ENCODE measurements around the gene TXNDC8. TPM values are rescaled to one million over a fixed set of nuclear protein-coding genes. Genes with fewer than 3 reads are reported as not detected.

TXNDC8 gene
- total RNA-seq, 1 experiment from 2014 or later, result not detected

DNA sequence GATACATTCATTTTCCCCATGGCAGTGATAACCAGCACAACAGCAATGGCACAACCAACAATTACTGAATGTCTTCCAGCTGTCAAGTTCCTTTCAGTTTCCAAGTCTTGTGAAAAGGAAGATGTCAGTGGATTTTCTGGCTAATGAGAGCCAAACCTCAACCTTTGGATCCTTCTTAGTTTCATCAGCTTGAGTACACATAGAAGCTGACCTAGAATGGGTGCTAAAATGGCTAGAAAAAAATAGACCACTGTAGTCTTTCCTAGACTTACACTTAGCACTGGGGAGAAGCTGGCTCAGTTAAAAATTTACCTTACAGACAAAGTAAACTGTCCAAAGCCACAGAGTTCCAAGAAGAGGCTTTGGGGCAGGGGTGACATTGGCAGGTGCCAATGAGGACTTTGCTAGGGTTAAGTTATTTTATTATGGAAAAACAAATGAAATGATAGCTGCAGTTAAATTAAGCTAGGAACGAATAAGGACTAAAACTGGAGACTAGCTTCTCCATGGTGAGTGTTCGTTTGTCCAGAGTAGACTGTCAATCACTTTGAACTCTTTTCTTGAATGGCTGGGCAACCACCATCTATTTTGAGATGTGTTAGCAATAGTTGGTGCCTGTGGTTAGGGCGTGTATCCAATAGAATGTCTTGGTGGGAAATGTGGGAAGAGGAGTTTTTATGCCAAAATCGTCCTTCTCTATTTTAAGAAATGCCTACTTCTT, 55.5 kb downstream of the TXNDC8 start:
- DNase-seq (ENCODE audit: low read depth), result no peak

DNA sequence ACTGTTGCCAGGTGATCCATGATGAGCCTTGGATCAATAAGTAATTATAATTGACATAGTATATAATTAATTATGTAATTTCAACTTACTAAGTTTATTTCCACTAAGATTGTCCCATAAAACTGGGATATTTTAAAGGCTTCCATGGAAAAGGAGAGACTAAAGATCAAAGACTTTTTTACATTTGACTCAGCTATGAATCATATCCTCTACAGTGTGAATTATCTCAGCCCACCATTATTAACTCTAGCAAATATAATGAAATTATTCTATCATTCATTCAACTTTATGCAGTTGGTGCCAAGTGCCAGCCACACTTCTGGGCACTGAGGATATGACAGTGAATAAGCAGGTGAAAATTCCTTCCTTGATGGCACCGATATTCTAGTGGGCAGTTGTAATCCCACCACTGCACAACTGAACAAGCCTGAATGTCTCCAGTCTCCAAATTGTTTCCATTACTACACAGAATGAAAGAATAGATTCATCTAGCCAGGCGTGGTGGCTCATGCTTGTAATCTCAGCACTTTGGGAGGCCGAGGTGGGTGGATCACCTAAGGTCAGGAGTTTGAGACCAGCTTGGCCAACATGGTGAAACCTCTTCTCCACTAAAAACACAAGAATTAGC, 59.5 kb downstream of the TXNDC8 start:
- DNase-seq (ENCODE audit: low read depth), result peak; percentile 71

DNA sequence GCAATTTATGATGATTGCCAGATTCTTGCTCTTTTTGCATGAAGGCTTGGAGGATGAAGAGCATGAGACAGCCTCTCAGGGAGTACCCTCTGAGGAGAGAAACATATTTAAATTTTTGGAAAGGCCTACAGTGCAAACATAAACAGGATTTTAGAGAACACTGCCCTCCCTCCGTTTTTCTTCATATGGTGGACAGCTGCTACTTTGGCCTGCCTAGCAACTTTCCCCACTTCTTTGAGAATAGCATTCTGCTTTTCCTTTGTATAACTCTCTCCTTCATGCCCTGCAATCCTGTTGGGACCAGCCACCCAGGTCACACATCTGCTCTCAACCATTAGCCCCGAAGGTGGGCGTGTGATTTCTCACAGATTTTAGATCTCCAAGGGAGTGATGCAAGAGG, 60.9 kb downstream of the TXNDC8 start:
- no peak for DNase-seq (ENCODE audit: low read depth)

DNA sequence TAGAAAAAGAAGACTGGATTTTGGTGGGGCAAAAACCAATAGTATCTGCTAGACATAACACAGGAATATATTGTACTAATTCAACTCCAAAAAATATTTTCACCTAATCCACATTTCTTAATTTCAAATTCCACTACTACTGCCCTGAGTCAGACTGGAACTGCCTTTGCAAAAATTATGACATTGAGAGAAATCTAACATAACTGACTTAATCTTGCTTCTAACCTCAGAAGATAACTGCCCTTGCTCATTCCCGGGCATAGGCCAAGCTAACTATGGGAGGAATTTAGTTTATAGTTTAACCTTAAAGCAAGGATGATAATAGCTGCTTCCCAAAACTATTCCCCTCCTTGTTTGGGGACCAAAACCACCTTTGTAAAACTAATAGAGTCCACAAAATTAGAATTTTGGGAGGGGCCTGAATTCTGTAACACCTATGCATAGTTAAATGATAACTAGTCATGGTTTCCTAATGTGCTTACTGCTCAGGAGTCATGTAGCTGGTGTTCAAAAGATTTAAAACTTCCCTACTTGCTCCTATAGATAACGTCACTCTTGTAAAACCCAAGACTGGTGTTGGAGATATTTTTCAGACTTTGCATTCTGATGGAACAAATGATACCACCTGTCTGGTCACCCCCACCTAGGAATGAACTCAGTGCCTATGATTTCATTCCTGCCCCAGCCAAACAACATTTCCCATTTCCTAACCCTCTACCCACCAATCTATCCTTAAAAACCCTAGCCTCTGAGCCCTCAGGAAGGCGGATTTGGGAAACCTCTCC, 67.3 kb downstream of the TXNDC8 start:
- DNase-seq (ENCODE audit: low read depth), result no peak

DNA sequence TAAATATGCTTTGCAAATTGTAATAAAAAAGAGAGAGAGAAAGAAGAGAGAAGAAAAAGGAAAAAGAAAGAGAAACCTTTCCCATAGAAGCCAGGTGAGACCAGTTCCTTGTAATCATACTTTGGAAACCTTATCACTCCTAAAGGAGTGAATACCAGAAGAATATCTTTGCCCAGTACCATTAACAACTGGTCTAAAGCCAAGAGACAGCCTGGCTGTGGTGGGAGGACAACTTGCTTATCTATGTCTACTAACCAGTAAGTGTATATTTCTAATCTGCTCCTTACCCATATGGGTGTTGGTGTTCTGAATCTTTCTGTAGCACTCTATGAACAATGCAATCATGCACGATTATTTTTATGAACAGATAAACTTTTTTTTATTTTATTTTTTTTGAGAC, 70.9 kb downstream of the TXNDC8 start:
- no peak for DNase-seq (ENCODE audit: low read depth)

DNA sequence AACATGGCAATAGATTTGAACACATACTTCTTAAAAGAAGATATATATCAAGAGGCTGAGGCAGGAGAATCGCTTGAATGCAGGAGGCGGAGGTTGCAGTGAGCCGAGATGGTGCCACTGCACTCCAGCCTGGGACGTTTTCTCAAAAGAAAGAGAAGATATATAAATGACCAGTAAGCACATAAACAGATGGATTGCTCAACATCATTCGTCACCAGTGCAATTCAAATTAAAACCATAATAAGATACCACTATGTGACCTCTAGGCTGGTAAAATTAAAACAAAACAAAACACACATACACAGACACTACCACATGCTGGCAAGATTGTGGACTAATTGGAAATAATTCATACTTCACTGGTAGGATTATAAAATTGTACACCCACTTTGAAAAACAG, 76.0 kb downstream of the TXNDC8 start:
- DNase-seq (ENCODE audit: low read depth), result no peak

DNA sequence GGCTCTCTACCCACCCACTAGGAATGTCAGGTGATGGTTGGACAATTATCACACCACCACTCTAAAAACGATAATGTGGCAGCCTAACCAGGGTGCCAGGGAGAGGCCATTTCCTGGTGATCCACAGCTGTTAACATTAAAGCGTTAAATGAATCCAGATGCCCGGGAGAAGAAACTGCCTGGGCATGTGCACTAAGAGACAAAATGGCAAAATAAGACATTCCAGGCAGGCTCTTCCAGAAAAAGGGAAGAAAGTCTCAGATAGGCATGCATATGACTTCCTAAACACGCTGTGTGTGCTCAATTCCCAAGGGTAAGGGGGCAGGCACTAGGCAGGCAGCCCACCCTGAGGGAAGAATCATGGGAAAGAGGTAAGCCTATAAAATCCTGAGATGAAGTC, 76.8 kb downstream of the TXNDC8 start:
- DNase-seq (ENCODE audit: low read depth), result no peak

DNA sequence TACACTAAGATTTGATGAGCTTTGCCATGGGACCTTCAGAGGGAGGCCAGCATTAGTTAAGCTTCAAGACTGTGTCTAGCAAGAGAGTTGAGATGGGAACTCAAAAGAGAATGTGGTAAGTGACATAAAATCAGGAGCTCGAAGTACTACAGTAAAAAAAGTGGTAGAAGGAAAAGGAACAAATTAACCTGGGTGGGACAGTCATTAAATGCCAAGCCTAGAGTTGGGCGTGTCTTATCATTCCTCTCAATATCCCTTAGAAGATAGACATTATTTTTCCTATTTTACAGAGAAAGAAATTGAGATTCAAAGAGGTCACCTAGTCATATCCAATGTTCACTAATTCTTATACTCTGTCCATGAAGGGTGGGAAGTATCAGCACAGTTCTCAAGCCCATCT, 78.1 kb downstream of the TXNDC8 start:
- DNase-seq (ENCODE audit: low read depth), result no peak

DNA sequence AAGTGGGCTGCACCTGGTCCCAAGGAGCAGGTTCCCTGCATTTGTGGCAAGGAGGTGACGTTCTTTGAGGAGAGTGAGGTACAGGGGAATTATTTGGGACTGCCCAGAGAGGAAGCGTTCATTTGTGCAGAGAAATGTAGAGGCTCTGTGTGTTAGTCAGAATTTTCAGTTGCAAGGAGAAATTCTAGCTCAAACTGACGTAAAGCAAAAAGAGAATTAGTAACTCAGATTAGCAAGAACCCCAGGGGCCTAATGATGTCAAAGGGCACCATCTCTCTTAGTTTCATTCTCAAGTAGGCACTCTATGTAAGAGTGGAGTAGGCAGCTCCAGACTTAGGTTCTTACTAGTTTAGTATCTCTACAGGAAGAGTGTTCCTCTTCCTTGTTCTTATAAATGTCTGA, 79.0 kb downstream of the TXNDC8 start:
- no peak for DNase-seq (ENCODE audit: low read depth)

DNA sequence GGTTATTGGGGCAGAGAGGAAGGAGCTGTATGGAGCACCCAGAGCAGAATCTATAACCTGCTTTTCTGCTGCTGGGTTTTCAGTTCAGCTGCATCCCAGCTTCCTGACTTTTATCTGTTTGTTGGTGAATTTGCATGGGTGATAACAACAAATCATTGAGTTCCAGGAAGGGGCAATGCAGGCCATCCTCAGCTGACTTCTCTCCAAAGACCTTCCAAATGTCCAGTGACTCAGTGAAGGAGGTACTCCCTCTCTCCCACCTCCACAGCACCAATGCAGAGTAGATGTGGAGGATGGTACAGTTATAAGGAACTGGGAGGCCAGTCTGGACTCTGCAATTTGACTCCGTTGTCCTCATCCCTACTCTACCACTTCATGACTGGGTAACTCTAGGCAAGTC, 79.7 kb downstream of the TXNDC8 start:
- no peak for DNase-seq (ENCODE audit: low read depth)

DNA sequence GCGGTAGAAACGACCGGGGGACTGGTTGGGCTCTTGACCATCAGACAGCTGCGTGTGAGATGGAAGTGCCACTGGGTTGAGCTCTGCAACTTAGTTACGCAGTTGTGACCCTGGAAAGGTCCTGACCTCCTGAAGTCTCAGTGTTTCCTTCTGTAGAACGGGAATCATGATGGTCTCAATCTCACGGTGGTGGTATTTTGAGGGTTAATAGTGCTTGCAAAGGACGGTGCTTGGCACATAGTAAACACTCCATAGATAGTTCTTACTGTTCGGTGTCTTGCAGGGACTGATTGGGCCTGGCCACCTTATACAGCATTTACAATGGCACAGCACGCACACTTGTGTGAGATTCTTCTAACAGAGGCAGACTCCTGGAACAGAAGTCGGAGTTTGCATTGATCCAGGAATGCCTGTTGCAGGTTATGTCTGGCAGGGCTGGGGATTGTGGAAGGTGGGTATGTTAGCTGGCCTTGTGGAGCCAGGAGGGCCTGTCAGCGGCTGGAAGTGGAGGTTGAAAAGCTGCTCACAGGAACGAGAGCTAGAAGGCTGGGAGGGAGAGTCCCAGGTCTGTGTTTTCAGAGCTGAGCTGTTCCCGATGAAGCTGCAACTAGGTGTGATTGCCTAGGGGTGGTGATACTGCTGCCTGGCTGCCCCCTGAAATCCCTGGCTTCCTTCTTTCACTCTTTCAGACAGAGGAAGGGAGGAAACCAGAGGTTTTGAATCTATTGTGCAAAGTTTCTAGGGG, 80.4 kb downstream of the TXNDC8 start:
- DNase-seq (ENCODE audit: low read depth), result no peak

DNA sequence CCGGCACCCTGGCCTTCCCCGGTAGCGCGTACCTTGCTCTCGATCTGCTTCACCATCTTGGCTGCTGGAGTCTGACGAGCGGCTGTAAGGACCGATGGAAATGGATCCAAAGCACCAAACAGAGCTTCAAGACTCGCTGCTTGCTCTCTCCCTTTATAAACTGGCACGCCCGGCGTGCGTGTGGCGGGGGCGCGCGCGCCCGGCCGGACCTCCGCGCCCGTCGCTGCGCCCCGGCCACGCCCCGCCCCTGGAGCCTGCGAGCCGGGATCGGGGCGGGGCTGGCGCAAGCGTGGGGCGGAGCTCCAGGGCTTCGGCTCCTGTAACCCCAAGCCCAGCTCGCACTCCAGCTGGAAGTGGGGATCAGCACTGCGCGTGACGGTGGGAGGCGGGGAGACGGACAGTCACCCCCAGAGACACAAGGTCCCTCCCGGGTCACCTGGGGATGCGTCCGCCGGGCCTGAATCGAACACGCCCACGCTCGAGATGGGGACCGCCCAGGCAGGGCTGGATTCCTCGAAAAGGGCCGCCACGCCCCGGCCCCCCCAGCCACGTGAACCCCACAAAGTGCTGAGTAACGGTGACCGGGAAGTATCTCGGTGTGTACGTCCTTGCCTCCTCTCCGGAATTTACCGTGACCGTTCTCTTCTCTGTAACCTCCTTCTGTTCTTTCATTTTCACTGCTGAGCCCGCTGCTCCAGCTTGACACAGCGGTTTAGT, 81.1 kb downstream of the TXNDC8 start, which contains the start of gene TXN:
TSS of gene TXN (minus strand) at position 128 of the 717 bp plus-strand sequence. CDS start at position 56, 72 bp downstream.
- peak; percentile 87 for DNase-seq (ENCODE audit: low read depth)

DNA sequence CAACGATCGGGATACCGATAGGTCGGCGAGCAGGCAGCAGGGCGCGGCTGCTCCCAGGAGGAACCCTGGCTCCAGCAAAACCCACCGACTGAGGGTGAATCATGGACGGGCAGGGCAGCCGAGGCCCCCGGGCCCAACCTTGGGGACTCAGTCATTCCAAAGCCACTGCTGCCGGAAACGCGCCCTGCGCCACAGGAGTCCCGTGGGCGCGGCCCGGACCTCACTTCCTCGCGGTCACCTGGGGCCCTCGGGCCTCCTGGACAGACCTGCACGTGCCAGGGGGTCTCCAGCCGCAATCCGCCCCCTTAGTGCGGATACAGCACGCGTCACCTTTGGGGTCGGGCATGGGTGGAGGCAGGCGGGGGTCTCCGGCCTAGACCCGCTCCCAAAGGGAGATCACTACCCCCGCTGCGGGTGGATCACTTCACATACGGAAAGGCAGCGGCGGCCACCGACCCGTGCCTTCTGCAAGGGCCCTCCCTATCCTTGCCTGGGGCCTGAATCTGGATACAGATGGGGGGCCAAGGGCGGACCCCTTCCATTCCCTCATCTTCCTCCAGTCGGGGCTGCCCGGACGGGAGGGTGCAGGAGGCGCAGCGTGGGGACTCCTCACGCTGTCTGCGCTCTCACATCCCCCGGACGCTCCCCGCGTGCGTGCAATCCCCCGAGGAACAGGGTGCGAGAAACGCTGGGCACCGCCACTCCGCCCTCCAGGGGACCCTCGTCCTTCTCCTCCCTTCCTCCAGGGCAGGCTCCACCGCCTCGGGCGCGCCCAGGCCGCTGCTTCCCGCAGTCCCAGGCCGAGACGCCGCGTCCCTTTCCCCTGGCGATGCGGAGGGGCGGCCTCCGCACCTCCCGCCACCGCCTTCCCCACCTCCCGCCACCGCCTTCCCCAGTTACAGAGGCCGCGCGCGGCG, 81.9 kb downstream of the TXNDC8 start:
- peak; percentile 69 for DNase-seq (ENCODE audit: low read depth)

DNA sequence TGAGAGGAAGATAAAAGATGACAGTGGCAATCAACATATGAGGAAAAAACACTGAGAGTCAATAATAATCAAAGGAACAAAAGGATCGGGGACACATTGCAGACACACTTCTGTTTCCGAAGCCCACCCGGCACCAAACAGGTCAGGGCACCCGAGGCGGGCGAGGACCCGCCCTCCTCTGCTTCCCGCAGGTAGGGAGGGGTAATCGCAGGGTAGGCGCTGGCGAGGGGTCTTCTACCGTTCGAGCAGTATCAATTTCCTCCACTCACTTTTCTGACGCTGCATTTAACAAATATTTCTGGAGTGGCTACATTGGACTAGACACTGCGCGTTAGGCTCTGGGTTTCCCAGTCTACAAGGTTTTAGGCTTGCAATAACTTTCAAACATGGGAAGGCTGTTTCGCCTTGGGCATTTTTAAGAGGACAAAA, 82.6 kb downstream of the TXNDC8 start:
- no peak for DNase-seq (ENCODE audit: low read depth)

DNA sequence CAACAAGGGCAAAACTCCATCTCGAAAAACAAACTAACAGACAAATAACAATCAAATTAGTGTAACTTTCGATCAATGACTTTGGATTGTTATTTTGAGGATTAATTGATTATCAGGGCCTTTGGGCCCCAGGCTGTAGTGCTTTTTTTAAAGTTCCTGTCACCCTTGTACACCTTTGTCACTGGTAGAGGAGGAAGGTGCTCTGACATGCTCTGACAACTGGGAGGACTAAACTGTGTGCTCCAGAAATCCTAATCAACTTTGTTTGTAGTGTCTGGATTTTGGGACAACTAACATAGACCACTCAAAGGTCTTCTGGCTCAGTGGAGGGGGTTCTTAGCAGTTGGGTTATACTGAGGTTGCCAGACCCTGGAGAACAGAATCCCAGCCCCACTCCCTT, 83.2 kb downstream of the TXNDC8 start:
- no peak for DNase-seq (ENCODE audit: low read depth)

Small RNA genes within 50 kb of the gene (small RNA-seq; reads per million reads assigned to genes)
- not detected for gene RNU6-1039P

Other genes starting within 250 kb of the TXNDC8 start
- not detected in 2 replicates for gene C9orf152, start 129.7 kb downstream of the TXNDC8 start, total RNA-seq (2014; rRNA removed; shearing (Covaris generic))
- gene TXN, start 81.4 kb downstream of the TXNDC8 start, total RNA-seq (2014; rRNA removed; shearing (Covaris generic)), result 415 and 517 TPM in 2 replicates
- under 0.01 TPM in 1 of 2 replicates, not detected in the other for gene SVEP1, start 241.9 kb upstream of the TXNDC8 start, total RNA-seq (2014; rRNA removed; shearing (Covaris generic))

Data from HT1080 (cell line).